A549 (cell line): ENCODE results near the gene ILK.

Experiments used
- CHD2 ChIP-seq: fragments of 150-350 bp; IDR thresholded peaks from 2 replicates; pipeline ENCODE4 v1.6.1; 2014; ENCODE audit warnings: low read length; ENCODE audit not compliant: partially characterized antibody
- KDM1A ChIP-seq: fragments of 200-600 bp; sonication (generic); IDR thresholded peaks from 2 replicates; pipeline ENCODE4 v1.6.1; 2016; ENCODE audit warnings: low read depth, mild to moderate bottlenecking
- NFE2L2 ChIP-seq: fragments of 150-350 bp; conservative IDR thresholded peaks from 2 replicates; pipeline ENCODE4 v1.6.1; 2014; ENCODE audit warnings: low read length
- POLR2A ChIP-seq: IDR thresholded peaks from 2 replicates; pipeline ENCODE4 v1.6.1; 2012; ENCODE audit warnings: mild to moderate bottlenecking, low read length
- RARB ChIP-seq: fragments of 250-450 bp; sonication (Bioruptor Pico); IDR thresholded peaks from 2 replicates; pipeline ENCODE4 v1.8.0; 2021; ENCODE audit warnings: mild to moderate bottlenecking, moderate library complexity
- RCOR1 ChIP-seq: fragments of 150-350 bp; IDR thresholded peaks from 2 replicates; pipeline ENCODE4 v1.6.1; 2014; ENCODE audit warnings: antibody characterized with exemption, low read length, low read depth
- TF ChIP-seq, protein P1 (sequence below): fragments of >200 bp; sonication (Bioruptor Twin); formaldehyde crosslinking; IDR thresholded peaks from 3 replicates; pipeline ENCODE4 v1.5.1; 2016

DNA sequence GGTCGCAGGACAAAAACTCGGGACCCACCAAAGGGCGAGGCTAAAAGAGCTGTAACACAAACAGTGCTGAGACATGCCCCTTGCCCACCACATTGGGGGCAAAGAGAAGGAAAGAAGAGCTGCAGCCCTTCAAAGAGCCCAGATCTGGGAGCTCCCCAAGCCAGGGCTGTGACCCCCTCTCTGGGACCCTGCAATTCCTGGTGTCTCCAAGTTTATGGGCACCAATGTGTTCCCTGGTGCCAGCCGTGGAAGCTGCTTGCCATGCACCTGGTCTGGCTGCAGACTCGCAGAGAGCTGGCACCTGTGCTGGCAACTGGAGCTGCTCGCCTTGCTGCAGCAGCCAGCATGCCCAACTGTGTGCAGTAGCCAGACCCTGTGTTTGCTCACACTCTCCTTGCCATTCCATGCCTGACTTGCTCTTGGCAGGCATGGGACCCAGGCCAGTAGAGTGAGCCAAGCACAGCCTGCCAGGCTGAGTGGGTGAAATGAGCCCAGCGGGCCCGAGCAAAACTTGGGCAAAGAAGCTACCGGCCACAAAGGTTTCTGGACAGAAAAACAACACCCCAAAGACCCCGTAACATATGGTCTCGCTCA is 16.1 kb upstream of the ILK start:
- TF ChIP-seq RCOR1, result no peak
- TF ChIP-seq, protein P1, sequence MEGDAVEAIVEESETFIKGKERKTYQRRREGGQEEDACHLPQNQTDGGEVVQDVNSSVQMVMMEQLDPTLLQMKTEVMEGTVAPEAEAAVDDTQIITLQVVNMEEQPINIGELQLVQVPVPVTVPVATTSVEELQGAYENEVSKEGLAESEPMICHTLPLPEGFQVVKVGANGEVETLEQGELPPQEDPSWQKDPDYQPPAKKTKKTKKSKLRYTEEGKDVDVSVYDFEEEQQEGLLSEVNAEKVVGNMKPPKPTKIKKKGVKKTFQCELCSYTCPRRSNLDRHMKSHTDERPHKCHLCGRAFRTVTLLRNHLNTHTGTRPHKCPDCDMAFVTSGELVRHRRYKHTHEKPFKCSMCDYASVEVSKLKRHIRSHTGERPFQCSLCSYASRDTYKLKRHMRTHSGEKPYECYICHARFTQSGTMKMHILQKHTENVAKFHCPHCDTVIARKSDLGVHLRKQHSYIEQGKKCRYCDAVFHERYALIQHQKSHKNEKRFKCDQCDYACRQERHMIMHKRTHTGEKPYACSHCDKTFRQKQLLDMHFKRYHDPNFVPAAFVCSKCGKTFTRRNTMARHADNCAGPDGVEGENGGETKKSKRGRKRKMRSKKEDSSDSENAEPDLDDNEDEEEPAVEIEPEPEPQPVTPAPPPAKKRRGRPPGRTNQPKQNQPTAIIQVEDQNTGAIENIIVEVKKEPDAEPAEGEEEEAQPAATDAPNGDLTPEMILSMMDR, result no peak
- no peak for TF ChIP-seq CHD2
- TF ChIP-seq RARB (CRISPR knock-in tag), result no peak
- TF ChIP-seq KDM1A, result no peak
- TF ChIP-seq POLR2A, result no peak
- TF ChIP-seq NFE2L2, result no peak
